ENCODE results near the gene INS.

The INS gene

DNA sequence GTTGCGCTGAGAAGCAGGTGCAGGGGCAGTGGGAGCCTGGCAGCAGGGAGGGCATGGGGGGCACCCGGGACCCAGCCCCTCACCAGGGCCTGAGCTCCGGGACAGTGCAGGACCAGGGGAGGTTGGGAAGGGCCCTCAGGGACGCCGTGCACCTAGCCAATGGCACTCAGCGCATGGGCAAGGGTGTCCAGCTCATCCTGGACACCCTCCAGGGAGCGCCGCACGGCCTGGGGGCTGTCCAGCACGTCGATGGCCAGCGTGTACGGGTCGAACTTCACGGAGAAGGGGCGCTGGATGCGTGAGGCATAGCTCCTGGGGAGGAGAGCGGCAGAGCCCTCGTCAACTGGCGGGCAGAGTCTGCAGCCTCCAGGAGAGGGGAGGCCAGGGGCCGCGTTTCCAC is 3.1 kb upstream of the INS start:
- no peak for DNase-seq

DNA sequence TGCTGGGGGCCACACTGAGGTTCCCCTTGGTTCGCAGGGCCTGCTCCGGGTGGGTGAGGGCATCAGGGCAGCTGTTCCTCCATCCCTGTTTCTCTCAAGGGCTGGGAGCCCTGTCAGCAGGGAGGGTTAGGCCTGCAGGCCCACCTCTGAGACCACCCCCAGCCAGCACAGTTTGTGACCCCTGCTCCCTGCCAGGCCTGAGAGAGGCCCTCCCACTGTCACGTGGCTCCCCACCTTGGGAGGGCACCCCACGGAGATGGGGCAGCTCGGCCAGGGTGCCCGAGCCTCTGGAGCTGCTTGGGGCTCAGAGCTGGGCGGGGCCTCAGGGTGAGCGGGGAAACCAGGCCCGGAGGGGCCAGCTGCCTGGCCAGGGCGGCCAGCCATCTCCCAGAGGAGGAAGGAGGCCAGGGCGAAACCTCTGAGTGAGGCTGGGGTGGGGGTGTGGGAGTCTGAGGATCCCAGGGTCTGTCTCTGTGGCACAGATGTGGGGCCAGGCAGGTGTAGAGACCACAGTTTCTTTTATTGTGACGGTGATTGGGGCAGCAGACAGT is 2.5 kb upstream of the INS start:
- DNase-seq: no peak

DNA sequence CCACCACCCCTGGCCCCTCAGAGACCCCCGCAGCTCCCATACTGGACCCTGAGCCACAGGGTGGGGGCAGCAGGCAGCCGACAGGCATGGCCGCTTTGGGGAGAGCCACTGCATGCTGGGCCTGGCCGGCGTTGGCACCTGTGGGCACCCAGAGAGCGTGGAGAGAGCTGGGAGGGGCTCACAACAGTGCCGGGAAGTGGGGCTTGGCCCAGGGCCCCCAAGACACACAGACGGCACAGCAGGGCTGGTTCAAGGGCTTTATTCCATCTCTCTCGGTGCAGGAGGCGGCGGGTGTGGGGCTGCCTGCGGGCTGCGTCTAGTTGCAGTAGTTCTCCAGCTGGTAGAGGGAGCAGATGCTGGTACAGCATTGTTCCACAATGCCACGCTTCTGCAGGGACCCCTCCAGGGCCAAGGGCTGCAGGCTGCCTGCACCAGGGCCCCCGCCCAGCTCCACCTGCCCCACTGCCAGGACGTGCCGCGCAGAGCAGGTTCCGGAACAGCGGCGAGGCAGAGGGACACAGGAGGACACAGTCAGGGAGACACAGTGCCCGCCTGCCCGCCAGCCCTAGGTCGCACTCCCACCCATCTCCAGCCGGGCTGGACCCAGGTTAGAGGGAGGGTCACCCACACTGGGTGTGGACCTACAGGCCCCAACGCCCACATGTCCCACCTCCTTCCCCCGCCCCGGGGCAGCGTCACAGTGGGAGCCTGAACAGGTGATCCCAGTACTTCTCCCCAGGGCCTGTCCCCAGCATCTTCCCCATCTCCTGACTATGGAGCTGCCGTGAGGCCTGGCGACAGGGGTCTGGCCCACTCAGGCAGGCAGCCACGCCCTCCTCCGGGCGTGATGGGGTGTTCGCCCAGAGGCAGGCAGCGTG is 1.2 kb downstream of the INS start:
- DNase-seq: no peak

DNA sequence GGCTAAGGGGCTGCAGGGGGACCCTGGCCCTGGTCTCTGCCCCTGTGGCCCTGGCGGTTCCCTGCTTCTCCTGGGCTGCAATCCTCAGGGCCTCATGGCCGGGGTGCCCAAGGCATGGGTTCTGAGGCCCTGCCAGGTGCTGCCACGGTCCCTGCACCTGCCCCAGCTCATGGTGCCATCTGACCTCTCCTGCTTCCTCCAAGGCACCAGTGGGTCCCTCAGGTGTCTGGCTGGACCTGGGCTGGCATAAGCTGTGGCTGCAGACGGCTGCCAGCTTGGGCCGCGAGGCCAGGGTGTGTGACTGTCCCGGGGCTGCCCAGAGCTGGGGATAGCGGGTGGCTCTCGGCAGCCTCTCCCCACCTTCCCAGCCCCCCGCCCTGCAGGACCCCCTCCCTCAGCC is 2.0 kb downstream of the INS start:
- no peak for DNase-seq

DNA sequence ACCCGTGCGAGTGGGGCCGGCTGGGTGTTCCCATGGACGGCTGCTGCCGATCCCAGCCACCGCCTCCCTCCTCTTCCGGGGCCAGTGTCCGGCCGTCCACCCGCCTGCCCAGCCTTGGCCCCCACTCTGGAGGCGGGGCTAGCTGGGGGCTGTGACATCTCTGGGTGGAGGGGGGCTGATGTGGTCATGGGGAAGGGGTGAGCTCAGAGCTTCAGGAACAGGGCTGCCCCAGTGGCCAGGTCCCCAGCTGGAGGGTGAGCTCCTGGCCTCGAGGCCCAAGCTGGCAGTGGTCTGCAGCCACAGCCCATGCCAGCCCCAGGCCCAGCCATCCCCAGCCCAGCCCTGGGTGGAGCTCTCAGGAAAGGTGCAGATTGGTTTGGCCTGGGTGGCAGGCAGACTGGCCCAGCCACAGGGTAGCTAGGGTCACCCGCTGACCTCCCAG is 2.7 kb downstream of the INS start:
- no peak for DNase-seq

DNA sequence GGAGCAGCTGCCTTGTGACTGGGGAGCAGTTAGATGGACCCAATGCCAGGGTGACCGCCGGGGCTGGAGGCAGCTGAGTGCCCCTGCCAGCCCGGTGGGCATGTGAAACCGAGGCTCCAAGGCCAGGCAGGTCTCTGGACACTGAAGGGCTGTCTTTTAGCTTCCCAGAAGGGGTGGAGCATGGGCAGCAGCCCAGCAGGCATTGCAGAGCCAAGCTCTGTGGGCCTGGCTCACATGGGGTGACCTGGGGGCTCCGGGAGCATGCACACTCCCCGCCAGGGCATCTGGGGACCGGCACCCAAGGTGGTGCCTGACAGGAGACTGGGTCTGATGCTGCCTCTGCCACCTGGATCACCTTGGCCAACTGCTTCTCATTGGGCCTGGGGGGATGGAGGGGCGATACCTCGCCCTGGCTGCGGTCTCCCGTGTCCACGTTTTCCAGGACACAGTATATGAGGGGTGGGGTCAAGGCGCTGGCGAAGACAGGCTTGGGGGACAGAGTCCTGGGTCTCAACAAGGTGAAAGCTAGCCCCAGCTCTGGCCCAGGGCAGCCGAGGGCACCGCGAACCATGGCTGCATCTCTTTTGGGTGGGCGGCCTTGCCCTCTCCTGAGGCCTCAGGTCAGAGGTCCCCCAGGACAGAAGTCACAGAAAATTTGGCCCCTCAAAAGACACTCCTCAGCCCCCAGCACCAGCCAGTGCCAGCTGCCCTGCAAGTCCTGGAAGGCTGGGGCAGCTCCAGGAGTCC is 3.5 kb downstream of the INS start:
- no peak for DNase-seq

DNA sequence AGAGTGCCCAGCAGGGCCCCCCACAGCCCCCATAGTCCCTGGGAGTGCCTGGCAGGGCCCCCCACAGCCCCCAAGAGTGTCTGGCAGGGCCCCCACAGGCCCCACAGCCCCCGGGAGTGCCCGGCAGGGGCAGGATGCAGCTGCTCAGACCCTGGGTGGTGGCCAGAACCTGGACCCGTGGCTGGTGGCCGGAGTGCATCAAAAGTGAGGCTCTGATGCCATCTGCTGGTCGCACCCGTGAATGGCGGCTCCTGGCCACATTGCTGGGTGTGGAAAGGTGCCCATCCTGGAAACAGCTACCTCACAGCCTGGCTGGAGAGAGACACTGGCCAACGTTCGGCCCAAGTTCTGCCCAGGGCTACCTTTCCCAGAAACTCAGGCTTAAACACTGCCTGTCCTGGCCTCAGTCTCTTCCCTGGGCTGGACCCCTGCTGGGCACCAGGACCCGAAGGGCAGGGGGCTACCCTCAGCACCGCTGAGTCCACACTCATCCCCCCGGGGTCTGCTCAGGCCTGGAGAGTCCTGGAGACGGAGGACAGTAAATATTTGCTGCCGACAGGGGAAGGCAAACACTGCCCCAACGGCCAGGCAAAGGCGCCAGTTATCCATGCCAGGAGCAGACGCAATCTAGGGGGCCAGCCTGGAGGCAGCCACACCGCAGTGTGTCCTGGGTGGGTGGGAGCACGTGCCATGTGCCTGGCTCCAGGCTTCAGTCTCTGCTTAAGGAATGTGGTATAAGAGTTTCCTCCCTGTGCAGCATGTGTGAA is 4.4 kb downstream of the INS start:
- peak; percentile 65 for DNase-seq

DNA sequence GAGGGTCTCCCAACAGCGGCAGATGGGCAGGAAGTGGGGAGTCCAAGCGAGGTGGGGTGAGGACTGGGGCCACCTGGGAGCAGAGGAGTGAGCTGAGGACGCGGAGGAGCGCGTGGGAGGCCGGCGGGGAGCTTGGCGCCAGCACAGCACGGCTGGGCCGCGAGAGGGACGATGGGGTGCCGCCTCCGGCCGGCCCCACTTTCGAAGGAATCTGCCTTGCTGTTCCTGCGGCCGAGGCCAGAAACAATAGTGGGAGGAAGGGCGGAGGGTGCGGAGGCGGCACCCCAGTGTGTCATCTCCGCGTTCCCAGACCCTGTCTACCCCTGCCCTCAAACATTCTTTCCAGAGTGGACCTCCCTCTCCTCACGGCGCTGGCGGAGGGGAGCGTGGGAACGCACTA is 5.5 kb downstream of the INS start:
- DNase-seq: no peak

DNA sequence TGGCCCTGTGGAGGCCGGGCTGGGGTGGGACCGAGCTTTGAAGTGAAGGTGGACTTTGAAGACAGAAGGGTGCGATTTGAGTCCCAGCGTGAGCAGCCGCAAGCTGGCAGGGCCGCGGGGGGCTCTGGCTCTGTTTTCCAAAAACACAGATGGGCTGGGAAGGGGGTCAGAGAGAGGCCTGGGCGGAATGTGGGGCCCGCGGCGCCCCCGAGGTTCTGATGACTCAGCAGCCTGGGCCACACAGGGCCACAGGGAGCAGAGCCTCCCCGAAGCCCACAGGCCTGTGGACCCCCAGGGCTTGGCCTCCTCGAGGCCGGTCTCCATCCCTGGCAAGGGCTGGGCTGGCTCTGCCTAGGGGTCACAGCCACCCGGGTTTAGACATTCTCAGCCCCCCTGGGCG is 6.1 kb downstream of the INS start:
- DNase-seq: no peak

DNA sequence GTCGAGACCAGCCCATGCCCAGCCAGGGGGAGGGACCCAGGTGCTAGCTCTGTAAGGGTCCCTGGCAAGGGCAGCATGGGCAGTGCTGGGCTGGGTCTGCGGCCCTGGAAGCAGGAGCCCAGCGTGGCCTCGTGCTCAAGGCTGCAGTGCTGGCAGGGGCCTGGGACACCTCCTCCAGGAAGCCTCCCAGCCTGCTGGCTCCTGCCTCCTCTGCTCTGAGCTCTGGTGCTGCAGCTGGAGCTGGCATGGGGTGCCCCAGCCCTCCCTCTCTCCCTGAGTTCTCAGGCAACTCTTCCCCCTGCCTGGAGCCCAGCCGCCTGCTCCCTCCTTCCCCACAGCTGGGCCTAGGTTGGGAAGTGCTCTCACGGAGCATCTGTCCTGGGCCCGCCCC is 6.8 kb downstream of the INS start:
- no peak for DNase-seq

DNA sequence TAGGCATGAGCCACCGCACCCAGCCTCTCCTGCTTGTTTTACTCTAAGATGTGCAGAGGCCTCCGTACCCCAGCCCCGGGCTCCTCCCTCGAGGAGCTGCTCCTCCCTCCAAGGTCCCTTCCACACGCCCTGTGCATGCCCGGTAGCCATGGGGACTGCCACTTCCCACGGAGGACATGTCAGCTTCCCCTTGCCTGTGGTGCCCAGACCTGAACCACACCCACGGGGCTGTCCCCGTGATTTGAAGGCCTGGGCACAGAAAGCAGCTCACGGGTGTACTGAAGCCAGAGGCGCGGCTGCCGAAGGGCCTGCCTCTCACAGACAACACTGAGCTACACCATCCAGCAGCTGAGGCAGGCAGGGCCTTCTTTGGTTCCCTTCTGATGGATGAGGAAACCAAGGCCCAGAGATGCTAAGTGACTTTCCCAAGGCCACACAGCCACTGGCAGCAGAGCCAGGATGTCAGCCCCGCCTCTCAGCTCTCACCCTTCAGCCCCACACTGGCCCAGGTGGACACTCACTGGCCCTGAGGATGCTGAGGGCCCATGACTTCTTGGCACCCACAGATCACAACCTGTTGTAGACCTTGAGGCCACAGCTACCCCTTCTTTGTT is 7.3 kb downstream of the INS start:
- no peak for DNase-seq

DNA sequence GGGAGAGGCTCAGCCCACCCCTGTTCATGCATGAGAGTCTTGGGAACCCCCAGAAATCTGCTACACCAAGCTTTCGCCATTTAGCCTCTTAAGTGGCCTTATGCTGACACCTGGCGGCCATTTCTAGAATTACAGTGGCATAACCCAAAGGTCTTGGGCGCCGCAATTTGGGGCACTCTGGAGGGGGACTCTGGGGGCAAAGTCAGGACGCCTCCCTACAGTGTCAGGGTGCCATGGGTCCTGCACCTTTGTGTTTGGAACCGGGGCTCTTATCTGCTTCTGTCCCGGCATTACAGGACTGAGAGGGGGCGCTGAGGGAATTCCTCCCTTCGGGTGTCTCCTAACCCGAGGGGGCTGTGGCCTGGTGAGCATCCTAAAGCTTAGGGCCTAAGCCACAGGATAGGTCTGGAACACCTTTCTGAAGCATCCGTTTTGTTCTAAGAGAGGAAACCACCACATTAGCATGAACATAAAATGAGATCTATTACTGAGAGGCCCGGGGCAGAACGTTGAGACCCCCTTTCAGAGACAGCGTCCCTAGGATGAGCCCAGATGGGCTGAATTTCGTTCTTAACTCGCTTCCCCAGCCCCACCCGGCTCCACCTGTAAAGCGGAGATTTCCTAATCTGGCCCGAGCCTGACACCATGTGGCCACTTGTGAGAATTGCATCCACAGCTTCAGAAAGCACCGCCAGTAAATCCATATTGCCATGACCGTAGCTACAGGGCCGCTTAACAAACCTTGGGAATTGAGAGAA is 9.3 kb downstream of the INS start:
- DNase-seq: peak; percentile 84

DNA sequence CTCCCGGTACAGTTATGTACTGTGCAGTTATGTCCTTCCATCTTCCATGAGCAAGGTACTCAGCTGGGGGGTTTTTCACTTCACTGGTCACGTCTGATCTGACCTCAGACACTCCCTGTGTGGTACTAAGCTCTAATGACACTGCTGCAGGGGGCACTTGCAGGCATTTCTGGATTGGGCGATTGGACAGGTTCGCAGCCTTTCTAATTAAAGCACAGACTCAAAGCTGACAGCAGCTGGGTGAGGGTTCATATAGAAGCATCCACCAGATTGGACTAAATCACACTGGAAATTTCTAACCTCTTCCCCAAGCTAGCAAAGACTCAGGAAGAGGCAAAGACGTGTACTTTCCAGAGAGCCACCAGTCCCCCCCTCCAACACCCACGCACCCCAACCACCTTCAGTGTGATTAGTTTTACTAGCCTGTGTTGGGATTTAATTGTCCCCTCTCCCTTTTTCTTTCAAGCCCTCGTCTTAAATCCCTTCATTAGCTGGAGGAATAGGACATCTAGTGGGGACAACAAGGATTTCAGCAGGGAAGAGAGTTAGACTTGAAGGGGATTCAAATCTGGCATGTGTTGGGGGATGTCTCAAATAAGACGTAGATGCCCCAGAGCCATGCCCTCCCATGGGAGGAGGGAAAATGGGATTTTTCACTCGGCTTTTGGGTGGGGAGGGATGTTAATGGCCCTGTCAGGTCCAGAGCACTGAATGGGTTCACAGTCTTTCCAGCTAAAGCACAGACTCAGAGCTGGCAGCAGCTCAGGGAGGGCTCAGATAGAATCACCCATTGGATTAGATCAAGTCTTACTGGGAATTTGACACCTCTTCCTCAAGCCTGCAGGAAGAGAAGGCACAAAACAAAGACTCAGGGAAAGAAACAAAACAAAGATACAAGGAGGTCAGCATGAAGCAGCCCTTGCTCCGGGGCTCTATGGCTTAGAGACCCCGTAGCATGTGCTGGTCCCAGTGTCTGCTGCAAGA is 10.9 kb downstream of the INS start:
- DNase-seq: no peak

DNA sequence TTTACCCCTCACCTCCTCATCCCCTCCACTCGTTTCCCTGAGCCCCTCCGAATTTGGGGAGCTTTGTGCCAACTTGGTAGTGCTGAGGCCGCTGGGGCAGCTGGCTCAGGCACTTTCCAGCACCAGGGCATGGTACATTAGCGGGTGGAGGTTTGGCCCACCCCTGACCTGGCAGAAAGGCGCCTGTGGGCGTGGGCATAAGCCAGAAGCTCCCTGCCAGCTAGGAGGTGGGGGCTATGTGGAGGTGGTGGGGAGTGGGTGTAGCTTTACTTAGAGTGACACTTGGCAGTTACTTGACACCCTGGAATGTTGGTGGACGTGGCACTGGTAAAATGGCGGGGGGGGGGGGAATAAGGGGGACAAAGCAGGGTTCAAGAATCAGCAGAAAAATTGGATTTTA is 11.5 kb downstream of the INS start:
- DNase-seq: no peak

DNA sequence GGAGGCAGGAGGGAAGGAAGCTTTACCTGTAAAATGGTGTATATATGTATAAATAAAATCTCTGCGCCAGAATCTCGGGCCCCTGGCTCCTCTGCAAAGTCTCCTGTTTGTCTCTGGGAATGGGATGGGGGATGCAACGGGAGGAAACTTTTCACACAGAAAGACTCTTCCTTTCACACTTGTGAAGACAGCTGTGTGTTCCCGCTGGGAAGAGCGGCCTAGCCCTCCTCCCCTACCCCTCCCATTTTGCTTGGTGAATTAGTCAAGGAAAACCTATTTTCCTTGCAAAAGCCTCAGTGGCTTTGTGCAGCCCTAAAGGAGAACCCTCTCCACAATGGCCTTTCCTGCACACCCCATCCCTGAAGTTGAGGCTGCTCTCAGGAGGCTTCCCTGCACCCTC is 12.4 kb downstream of the INS start:
- DNase-seq: no peak

DNA sequence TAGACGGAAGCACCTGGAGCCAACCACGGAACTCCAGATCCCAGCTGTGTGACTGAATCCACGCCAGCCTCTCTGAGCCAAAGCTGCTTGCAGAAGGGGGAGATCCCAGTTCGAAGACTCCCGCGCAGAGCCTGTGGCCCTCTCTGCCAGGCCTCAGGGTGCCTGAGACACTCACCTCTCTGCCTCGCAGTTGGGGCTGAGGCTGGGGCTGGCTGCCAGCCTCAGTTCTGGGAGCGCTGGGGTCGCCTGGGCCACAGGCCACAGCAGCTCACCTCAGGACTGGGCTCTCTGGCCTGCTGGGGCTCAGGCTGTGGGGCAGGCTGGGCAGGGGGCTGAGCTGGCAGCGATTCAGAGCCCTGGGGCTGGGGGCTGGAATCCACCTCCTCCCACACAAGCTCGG is 13.6 kb downstream of the INS start:
- no peak for DNase-seq

DNA sequence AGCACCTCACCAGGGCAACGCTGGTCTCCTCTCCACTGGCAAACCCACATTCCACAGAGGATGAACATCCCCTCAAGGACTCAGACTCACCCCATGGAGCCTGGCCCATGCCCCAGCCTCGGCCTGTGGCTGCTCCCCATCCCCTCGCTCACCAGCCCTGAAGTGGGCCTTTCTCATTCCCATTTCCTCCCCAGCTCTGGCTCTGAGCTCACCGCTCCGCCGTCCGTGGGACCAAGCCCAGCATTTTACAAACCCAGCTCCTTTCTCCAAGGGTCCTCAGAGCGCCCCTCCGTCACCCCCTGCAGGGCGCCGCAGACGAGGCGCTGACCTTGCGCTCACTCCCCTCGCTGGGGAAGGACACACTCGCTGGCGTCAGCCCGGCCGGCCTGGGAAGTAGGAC is 15.0 kb downstream of the INS start:
- DNase-seq: no peak

DNA sequence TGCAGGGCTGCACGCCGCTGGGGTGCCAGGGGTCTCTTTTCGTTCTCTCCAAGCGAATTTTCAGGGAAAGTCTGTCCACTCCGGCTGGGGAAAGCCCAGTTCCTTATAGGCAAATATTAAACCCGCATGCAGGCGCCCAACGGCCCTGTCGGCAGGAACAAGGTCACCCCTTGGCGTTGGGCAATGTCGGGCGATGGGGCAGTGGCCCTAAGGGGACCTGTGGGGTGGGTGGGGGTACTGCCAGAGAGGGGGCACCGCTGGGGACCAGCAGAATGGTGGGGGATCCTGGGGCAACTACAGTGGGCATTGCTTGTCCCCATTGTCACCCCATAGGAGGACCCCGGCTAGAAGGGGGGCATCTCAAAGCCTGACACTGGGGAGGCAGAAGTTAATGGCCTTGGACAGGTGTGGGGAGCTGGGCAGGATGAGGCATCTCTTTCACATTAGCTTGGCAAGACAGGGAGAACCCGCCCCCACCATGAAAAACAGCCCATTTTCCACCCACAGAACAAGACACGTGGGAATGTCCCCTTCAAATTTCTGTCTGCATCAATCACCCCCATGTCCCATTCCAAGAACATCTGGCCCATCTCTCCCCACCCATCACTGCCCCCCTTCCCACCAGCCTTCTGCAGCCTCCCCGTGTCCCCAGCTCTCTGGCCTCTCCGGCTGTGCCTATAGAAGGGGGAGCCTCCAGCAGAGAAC is 16.3 kb downstream of the INS start:
- no peak for DNase-seq

DNA sequence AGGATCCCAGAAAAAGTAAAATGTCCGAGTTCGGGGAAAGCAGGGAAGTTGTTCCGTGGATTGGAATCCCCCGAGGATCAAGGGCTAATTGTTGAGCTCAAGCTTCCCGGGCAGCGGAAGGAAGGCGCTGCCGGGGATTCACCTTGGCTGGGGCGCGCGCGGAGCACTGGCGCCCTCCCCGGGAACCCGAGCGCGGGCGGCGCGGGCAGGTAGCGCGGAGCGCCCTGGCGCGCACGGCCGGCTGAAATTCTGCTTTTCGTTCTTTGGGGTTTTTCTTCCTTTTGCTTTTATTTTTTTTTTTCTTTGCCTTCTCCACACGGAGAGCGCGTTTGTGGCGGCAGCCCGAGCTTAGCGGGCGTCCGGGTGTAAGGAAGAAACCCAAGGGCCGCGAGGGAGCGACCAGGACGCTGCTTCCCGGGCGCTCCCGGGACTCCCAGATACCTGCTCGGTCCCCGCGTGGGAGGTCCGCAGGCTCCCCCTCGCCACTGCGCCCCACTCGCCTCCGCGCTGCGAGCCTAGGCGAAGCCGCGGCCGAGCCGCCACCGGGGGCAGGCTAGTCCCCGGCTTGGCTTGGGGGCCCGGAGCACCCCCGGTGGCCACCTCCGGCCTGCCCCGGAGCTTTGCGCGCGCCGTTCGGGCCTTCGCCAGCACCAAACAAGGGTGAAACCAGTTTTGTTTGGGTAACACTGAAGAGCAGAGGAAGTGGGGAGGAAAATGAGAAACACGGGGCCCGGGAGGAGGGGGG is 17.0 kb downstream of the INS start:
- DNase-seq: no peak

DNA sequence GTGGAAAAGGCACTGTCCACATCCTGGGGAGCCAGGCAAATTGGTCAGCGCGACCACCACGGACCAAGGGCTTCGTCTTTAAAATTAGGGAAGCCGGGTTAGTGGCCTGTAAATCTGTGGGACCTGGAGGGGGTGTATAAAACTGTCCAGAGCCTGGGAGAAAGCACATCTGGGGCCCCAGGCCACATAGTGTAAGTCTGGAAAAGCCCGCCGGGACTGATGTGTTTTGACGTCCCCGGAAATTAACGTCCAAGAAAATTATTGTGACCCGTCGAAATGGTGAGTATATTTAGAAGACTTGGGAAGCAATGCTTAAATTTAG is 17.6 kb downstream of the INS start:
- no peak for DNase-seq
